Amygdala (tissue), 56 donors: ENCODE measurements around the gene MMD2.

Experiments
- DNase-seq, 56 donors: peaks; one replicate each; lab custom pipeline; 2025; lab: John Stamatoyannopoulos, UW

Gene MMD2

GRCh38 chr7:4873071-4873944, 85.7 kb downstream of the MMD2 start:
- DNase-seq = no peak

- no peak for DNase-seq
Measured at GRCh38 chr7:4871930-4872675, 86.9 kb downstream of the MMD2 start.

DNA sequence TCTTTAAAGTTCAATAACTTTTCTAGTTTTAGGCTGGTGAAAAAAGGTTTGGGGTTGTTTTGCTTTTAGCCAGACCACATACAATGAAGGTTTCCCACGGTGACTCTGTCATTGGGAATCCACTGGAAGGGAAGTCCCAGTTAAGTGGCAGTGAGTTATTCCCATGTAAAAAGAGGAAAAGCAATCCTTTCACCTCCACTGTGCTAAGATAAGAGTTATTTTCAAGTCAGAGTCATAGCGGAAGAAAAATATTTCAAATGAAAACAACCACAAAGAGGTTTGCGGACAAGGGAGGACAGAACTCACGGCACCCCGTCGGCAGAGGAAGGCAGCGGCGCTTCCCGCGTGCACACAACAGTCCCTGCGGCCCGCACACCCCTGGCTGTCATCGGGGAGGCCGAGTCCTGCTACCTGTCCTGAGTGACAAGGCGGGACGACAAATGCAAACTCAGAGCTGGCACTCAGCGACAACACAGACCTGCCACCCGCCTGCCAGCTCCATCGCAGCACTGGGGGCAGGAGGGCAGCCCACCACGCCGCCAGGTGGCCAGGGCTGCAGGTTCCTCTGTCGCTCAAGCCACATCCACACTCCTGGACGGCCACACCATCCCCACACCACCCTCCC, 87.8 kb downstream of the MMD2 start:
- DNase-seq = no peak

DNA sequence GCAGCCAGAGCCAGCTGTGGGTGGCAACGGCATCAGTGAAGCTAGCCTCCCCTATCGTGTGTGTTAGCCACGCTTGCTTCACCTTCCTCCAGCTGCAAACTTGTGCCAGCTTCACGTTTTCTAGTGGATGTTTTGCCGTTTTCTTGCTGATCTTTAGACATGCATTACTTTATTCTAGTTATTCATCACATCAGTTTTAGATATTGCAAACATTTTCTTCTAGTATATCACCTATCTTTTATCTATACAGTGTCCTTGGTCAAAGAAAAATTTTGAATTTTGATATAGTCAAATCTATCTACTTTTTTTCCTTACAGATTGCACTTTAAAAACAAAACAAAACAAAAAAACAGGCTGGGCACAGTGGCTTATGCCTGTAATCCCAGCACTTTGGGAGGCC, 90.5 kb downstream of the MMD2 start:
- no peak for DNase-seq

DNA sequence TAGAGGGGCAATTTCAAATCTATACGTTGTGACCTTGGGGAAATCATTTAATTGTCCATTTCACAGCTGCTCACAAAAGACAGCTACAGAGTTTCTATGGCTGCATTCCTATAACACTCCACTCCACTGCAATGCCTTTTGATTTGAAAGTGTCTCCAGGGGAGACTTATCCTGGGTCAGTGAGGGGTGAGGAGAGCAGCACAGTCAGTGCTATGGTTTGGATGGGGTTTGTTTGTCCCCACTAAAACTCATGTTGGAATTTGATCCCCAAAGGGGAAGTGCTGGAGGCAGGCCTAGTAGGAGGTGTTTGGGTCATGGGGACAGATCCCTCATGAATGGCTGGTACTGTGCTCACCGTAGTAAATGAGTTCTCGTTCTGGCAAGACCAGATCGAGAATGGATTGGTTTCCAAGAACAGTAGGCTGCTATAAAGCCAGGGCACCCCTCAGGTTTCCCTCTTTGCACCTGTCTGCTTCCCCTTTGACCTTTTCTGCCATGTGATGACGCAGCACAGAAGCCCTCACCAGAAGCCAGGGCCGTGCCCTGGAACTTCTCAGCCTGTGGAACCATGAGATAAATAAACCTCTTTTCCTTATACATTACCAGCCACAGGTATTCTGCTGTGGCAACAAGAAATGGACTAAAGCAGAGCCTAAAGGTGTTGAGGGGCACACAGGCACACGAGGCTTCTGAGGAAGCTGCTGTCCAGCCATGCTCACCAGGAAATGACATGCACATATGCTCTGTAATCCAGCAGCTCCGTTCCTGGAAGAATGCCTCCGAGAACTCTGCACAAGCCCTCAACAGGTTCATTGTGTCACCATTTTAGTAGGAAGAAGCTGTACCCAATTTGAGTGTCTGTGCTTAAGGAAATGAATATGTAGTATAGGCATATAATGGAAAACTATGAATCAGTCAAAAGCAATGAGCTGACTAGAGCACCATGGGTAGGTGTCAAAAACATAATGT, 92.2 kb downstream of the MMD2 start:
- no peak for DNase-seq

GRCh38 chr7:4862156-4862555, 96.8 kb downstream of the MMD2 start:
- DNase-seq = no peak

- DNase-seq = no peak
Measured at GRCh38 chr7:4861673-4862072, 97.3 kb downstream of the MMD2 start, which contains the start of gene PAPOLB. Gene PAPOLB, minus strand, starts transcription at chr7:4862030. Its CDS starts 220 bp downstream, at chr7:4861810.

DNA sequence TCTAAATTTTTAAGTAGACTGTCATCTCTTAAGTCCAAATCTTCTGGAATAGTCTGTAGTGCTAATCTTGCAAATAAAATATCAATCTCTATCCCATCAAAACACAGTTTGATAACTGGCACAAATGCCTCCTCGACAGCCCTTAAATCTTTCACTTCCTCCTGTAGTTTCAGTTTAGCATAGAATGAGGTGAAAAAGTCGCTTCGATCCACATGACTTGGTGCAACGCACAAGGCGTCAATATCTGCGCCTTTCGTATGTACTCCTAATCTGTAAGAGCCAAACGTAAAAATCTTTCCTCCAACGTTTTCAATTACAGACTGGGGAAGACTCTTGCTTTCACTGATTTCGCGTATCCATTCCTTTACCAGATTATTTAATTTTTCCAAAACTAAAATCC, 97.8 kb downstream of the MMD2 start:
- no peak for DNase-seq

GRCh38 chr7:4857189-4857588, 101.8 kb downstream of the MMD2 start:
- no peak for DNase-seq

DNA sequence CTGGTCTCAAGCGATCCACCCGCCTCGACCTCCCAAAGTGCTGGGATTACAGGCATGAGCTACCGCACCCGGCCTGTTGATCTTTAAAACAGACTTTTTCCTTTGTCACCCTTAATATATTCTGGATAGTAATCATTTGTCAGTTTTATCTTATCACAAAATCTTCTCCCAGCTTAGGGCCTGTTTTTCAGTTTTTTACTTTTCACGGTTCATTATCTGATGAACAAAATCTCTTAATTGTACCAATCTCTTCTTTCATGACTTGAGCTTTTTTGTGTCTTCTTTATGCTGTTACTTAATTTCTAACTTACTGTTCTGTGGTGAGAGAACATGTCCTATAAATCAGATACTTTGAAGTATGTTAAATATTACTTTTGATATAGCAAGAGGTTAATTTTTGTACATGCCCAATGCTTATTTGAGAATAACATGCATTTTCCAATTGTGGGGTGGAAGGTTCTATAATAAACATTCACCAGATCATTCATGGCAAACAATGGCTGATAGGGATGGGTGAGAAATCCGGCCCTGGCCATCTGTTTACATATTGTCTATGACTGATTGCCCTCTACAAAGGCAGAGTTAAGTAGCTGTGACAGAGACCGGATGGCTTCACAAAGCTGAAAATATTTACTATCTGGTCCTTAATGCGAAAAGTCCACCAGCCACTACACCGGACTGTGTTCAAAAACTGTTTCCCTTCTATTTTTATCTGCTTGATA, 102.5 kb downstream of the MMD2 start:
- DNase-seq = no peak
